Activated CD8-positive, alpha-beta T cell treated with anti-CD3 and anti-CD28 coated beads, Interleukin-2, amount 10 ng/mL, durations not matched to agents 7 days and 5 days (primary cell): ENCODE results near the gene ETV1. TPM values are rescaled to one million over a fixed set of nuclear protein-coding genes. Genes with fewer than 3 reads are reported as not detected.

Experiments
- ATAC-seq: fragments of 150-1000 bp; cut with Tn5 transposase; one replicate; pipeline ENCODE4 v1.10.0; 2021; ENCODE audit warnings: moderate library complexity
- CTCF ChIA-PET: fragments of 350-600 bp; sonication (Branson Sonifier 250); formaldehyde crosslinking; loops from one replicate; lab custom pipeline; 2021; ENCODE audit warnings: antibody characterized with exemption; lab: Charles Lee
- POLR2A ChIA-PET: fragments of 350-600 bp; sonication (Branson Sonifier 250); formaldehyde crosslinking; loops from one replicate; lab custom pipeline; 2021; ENCODE audit warnings: antibody characterized with exemption; lab: Charles Lee
- DNase-seq: peaks from one replicate; pipeline ENCODE4 v3.0.0-alpha.2; 2020
- H3K27ac Mint-ChIP-seq: one replicate; pipeline ENCODE4 v1.8.0; 2021; ENCODE audit warnings: mild to moderate bottlenecking, mixed read lengths
- H3K27me3 Mint-ChIP-seq: one replicate; pipeline ENCODE4 v1.8.0; 2021; ENCODE audit warnings: low read depth, mixed read lengths
- H3K36me3 Mint-ChIP-seq: one replicate; pipeline ENCODE4 v1.8.0; 2021; ENCODE audit warnings: low read depth, mixed read lengths
- H3K4me1 Mint-ChIP-seq: one replicate; pipeline ENCODE4 v1.8.0; 2021; ENCODE audit warnings: low read depth, mixed read lengths
- H3K4me3 Mint-ChIP-seq: one replicate; pipeline ENCODE4 v1.8.0; 2021; ENCODE audit warnings: mild to moderate bottlenecking, mixed read lengths
- H3K9me3 Mint-ChIP-seq: one replicate; pipeline ENCODE4 v1.8.0; 2022; ENCODE audit warnings: mixed read lengths; ENCODE audit not compliant: insufficient read depth
- total RNA-seq, 2 experiments: library from RNA; stranded (reverse); gene quantifications; one replicate each; pipeline ENCODE4 v1.2.3, GENCODE V29; 2021

Gene ETV1
- total RNA-seq, 2 experiments from 2014 or later = 0.31 TPM; not detected in 1

- CTCF ChIA-PET = interaction anchor here (1.1 kb wide), 1 partner anchor 9 kb away, joined by 3 read pairs; the partner anchor contains the start of gene ETV1
- H3K4me1 Mint-ChIP-seq = no peaks in the 10 kb centered on the region
Measured at GRCh38 chr7:13998866-13999265, 9.4 kb upstream of the ETV1 start.

GRCh38 chr7:13992596-13992964, 3.1 kb upstream of the ETV1 start:
- H3K9me3 Mint-ChIP-seq = no peaks in the 10 kb centered on the region
- DNase-seq (no peak), ATAC-seq (no peak)
- H3K36me3 Mint-ChIP-seq = no peaks in the 10 kb centered on the region
- CTCF ChIA-PET = no interaction called here
- no peak overlapping the region for H3K27ac Mint-ChIP-seq
- H3K4me1 Mint-ChIP-seq = no peaks in the 10 kb centered on the region
- POLR2A ChIA-PET = no interaction called here
- H3K4me3 Mint-ChIP-seq = no peak overlapping the region
- no peaks in the 10 kb centered on the region for H3K27me3 Mint-ChIP-seq

More at GRCh38 chr7:13998866-13999265, 9.4 kb upstream of the ETV1 start:
- no peaks in the 10 kb centered on the region for H3K36me3 Mint-ChIP-seq
- H3K9me3 Mint-ChIP-seq = peaks cover 7% of the 10 kb centered on the region
- no peak for DNase-seq
- no peak overlapping the region for H3K27ac Mint-ChIP-seq
- ATAC-seq = no peak
- POLR2A ChIA-PET = no interaction called here
- H3K4me3 Mint-ChIP-seq = no peak overlapping the region
- H3K27me3 Mint-ChIP-seq = no peaks in the 10 kb centered on the region

GRCh38 chr7:13991791-13992595, 2.5 kb upstream of the ETV1 start:
- no peak overlapping the region for H3K4me3 Mint-ChIP-seq
- ATAC-seq = no peak
- ChIA-PET CTCF (no interaction called here), POLR2A (no interaction called here)
- H3K27me3 Mint-ChIP-seq = no peaks in the 10 kb centered on the region
- no peaks in the 10 kb centered on the region for H3K9me3 Mint-ChIP-seq
- no peak overlapping the region for H3K27ac Mint-ChIP-seq
- DNase-seq = no peak
- H3K4me1 Mint-ChIP-seq = no peaks in the 10 kb centered on the region
- no peaks in the 10 kb centered on the region for H3K36me3 Mint-ChIP-seq

- CTCF ChIA-PET = no interaction called here
- POLR2A ChIA-PET = no interaction called here
- H3K4me1 Mint-ChIP-seq = no peaks in the 10 kb centered on the region
Measured at GRCh38 chr7:13990984-13991790, 1.7 kb upstream of the ETV1 start.

GRCh38 chr7:13990319-13990983, 985 bp upstream of the ETV1 start:
- no peaks in the 10 kb centered on the region for H3K9me3 Mint-ChIP-seq
- no peak overlapping the region for H3K27ac Mint-ChIP-seq
- peak; percentile 48 for ATAC-seq
- ChIA-PET CTCF (interaction anchor here (0.9 to 1.0 kb wide), 2 partner anchors 8 to 10 kb away, joined by 3 read pairs; no protein-coding TSS in a partner anchor), POLR2A (no interaction called here)
- H3K27me3 Mint-ChIP-seq = no peaks in the 10 kb centered on the region
- peak; percentile 23 for DNase-seq
- no peak overlapping the region for H3K4me3 Mint-ChIP-seq
- no peaks in the 10 kb centered on the region for H3K4me1 Mint-ChIP-seq
- no peaks in the 10 kb centered on the region for H3K36me3 Mint-ChIP-seq

More at GRCh38 chr7:13990984-13991790, 1.7 kb upstream of the ETV1 start:
- ATAC-seq (peak; percentile 80), DNase-seq (peak; percentile 59)
- no peaks in the 10 kb centered on the region for H3K36me3 Mint-ChIP-seq
- H3K4me3 Mint-ChIP-seq = no peak overlapping the region
- H3K27me3 Mint-ChIP-seq = no peaks in the 10 kb centered on the region
- no peak overlapping the region for H3K27ac Mint-ChIP-seq
- no peaks in the 10 kb centered on the region for H3K9me3 Mint-ChIP-seq

- H3K4me3 Mint-ChIP-seq = no peak overlapping the region
- ChIA-PET CTCF (interaction anchor here (0.9 to 1.0 kb wide), 2 partner anchors 8 to 9 kb away, joined by 3 read pairs; no protein-coding TSS in a partner anchor), POLR2A (no interaction called here)
- H3K27ac Mint-ChIP-seq = no peak overlapping the region
- H3K4me1 Mint-ChIP-seq = no peaks in the 10 kb centered on the region
- ATAC-seq (peak; percentile 23), DNase-seq (no peak)
- no peaks in the 10 kb centered on the region for H3K27me3 Mint-ChIP-seq
- no peaks in the 10 kb centered on the region for H3K9me3 Mint-ChIP-seq
- H3K36me3 Mint-ChIP-seq = no peaks in the 10 kb centered on the region
Measured at GRCh38 chr7:13989949-13990305, 461 bp upstream of the ETV1 start.

GRCh38 chr7:13988731-13989125, 738 bp downstream of the ETV1 start:
- ATAC-seq (no peak), DNase-seq (no peak)
- H3K36me3 Mint-ChIP-seq = no peaks in the 10 kb centered on the region
- no peak overlapping the region for H3K27ac Mint-ChIP-seq
- H3K9me3 Mint-ChIP-seq = no peaks in the 10 kb centered on the region
- H3K4me1 Mint-ChIP-seq = no peaks in the 10 kb centered on the region
- H3K27me3 Mint-ChIP-seq = no peaks in the 10 kb centered on the region
- H3K4me3 Mint-ChIP-seq = no peak overlapping the region
- ChIA-PET CTCF (no interaction called here), POLR2A (interaction anchor here (0.6 to 0.7 kb wide), 2 partner anchors 1896 to 1898 kb away, joined by 3 to 4 read pairs; no protein-coding TSS in a partner anchor)

- no peak for ATAC-seq
- H3K36me3 Mint-ChIP-seq = no peaks in the 10 kb centered on the region
- no peaks in the 10 kb centered on the region for H3K27me3 Mint-ChIP-seq
- H3K4me3 Mint-ChIP-seq = no peak overlapping the region
- H3K4me1 Mint-ChIP-seq = no peaks in the 10 kb centered on the region
- H3K9me3 Mint-ChIP-seq = no peaks in the 10 kb centered on the region
- POLR2A ChIA-PET = no interaction called here
- CTCF ChIA-PET = no interaction called here
- DNase-seq = no peak
- no peak overlapping the region for H3K27ac Mint-ChIP-seq
Measured at GRCh38 chr7:13988065-13988464, 1.4 kb downstream of the ETV1 start.

GRCh38 chr7:13987395-13987794, 2.1 kb downstream of the ETV1 start:
- ATAC-seq (no peak), DNase-seq (no peak)
- H3K4me3 Mint-ChIP-seq = no peak overlapping the region
- POLR2A ChIA-PET = no interaction called here
- no peak overlapping the region for H3K27ac Mint-ChIP-seq
- H3K27me3 Mint-ChIP-seq = no peaks in the 10 kb centered on the region
- CTCF ChIA-PET = no interaction called here
- H3K4me1 Mint-ChIP-seq = no peaks in the 10 kb centered on the region
- H3K9me3 Mint-ChIP-seq = no peaks in the 10 kb centered on the region
- H3K36me3 Mint-ChIP-seq = no peaks in the 10 kb centered on the region

- H3K27me3 Mint-ChIP-seq = no peaks in the 10 kb centered on the region
- no peaks in the 10 kb centered on the region for H3K36me3 Mint-ChIP-seq
- POLR2A ChIA-PET = no interaction called here
- DNase-seq = no peak
- CTCF ChIA-PET = no interaction called here
- no peak for ATAC-seq
- no peak overlapping the region for H3K4me3 Mint-ChIP-seq
- H3K27ac Mint-ChIP-seq = no peak overlapping the region
- H3K4me1 Mint-ChIP-seq = no peaks in the 10 kb centered on the region
- H3K9me3 Mint-ChIP-seq = no peaks in the 10 kb centered on the region
Measured at GRCh38 chr7:13986208-13986607, 3.3 kb downstream of the ETV1 start.

GRCh38 chr7:13984831-13985685, 4.4 kb downstream of the ETV1 start:
- ChIA-PET POLR2A (no interaction called here), CTCF (no interaction called here)
- no peaks in the 10 kb centered on the region for H3K27me3 Mint-ChIP-seq
- H3K4me1 Mint-ChIP-seq = no peaks in the 10 kb centered on the region
- H3K27ac Mint-ChIP-seq = no peak overlapping the region
- no peaks in the 10 kb centered on the region for H3K36me3 Mint-ChIP-seq
- DNase-seq (no peak), ATAC-seq (no peak)
- H3K4me3 Mint-ChIP-seq = no peak overlapping the region
- H3K9me3 Mint-ChIP-seq = no peaks in the 10 kb centered on the region
